Measurements from ENCODE around the gene FLOT1. TPM values are rescaled to one million over a fixed set of nuclear protein-coding genes. Genes with fewer than 3 reads are reported as not detected.
A peak's percentile ranks its signal among the peaks of the same experiment; 100 is the strongest.

FLOT1 gene
- total and polyA plus RNA-seq, 9 of the 15 experiments (the other 6 are each of a cell fraction or from before 2014, with no cell fraction given): 11.7 to 149 (median 118) TPM

DNA sequence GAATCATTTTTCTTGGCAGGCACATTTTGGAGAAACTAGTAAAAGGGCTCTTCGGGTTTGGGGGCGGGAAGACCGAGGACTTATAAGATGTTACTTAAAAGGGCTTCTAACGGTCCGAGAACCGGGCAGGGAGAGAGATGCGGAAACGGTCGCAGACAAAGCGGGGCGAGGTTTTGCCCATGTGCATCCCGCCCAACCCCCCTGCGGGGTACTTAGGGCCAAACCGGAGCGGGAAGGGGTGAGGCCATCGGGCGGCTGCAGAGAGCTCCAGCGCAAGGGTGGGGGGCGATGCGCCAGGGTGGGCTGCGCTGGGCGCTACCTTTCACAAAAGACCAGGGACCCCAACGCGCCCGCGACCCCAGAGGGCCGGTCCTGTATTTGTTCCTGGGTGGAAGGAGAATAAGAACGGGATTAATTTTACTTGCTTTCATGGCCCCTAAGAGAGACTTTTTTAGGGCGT is 21.7 kb downstream of the FLOT1 start (continued):
- no peak for TF ChIP-seq EP300 (IDR thresholded peaks at IDR 0.05; ENCODE audit: low read length)
- TF ChIP-seq TARDBP (IDR thresholded peaks at IDR 0.05): no peak
- TF ChIP-seq, protein P1, sequence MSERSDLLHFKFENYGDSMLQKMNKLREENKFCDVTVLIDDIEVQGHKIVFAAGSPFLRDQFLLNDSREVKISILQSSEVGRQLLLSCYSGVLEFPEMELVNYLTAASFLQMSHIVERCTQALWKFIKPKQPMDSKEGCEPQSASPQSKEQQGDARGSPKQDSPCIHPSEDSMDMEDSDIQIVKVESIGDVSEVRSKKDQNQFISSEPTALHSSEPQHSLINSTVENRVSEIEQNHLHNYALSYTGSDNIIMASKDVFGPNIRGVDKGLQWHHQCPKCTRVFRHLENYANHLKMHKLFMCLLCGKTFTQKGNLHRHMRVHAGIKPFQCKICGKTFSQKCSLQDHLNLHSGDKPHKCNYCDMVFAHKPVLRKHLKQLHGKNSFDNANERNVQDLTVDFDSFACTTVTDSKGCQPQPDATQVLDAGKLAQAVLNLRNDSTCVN (CRISPR knock-in tag; IDR thresholded peaks at IDR 0.05): peak; percentile 79; the same call in 1 of the 2 replicates
- TF ChIP-seq, protein P2, sequence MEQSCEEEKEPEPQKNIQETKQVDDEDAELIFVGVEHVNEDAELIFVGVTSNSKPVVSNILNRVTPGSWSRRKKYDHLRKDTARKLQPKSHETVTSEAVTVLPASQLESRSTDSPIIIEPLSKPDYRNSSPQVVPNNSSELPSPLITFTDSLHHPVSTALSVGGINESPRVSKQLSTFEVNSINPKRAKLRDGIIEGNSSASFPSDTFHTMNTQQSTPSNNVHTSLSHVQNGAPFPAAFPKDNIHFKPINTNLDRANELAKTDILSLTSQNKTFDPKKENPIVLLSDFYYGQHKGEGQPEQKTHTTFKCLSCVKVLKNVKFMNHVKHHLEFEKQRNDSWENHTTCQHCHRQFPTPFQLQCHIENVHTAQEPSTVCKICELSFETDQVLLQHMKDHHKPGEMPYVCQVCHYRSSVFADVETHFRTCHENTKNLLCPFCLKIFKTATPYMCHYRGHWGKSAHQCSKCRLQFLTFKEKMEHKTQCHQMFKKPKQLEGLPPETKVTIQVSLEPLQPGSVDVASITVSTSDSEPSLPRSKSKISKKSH (CRISPR knock-in tag; IDR thresholded peaks at IDR 0.05): no peak
- no peak for TF ChIP-seq POLR3G (IDR thresholded peaks at IDR 0.05; ENCODE audit: extremely low read depth, insufficient read length, insufficient replicate concordance)
- TF ChIP-seq MYNN (IDR thresholded peaks at IDR 0.05): no peak
- TF ChIP-seq MYNN (CRISPR knock-in tag; IDR thresholded peaks at IDR 0.05): no peak
- no peak for TF ChIP-seq HDGF (IDR thresholded peaks at IDR 0.05)
- TF ChIP-seq, protein P3, sequence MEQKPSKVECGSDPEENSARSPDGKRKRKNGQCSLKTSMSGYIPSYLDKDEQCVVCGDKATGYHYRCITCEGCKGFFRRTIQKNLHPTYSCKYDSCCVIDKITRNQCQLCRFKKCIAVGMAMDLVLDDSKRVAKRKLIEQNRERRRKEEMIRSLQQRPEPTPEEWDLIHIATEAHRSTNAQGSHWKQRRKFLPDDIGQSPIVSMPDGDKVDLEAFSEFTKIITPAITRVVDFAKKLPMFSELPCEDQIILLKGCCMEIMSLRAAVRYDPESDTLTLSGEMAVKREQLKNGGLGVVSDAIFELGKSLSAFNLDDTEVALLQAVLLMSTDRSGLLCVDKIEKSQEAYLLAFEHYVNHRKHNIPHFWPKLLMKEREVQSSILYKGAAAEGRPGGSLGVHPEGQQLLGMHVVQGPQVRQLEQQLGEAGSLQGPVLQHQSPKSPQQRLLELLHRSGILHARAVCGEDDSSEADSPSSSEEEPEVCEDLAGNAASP (IDR thresholded peaks at IDR 0.05): no peak
- no peak for TF ChIP-seq ZFP36 (IDR thresholded peaks at IDR 0.05; ENCODE audit: low read depth, low read length, partially characterized antibody)
- TF ChIP-seq, protein P4, sequence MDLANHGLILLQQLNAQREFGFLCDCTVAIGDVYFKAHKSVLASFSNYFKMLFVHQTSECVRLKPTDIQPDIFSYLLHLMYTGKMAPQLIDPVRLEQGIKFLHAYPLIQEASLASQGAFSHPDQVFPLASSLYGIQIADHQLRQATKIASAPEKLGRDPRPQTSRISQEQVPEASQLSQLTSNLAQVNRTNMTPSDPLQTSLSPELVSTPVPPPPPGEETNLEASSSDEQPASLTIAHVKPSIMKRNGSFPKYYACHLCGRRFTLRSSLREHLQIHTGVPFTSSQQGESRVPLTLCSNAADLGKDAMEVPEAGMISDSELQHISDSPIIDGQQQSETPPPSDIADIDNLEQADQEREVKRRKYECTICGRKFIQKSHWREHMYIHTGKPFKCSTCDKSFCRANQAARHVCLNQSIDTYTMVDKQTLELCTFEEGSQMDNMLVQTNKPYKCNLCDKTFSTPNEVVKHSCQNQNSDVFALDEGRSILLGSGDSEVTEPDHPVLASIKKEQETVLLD (IDR thresholded peaks at IDR 0.05): no peak
- TF ChIP-seq, protein P5, sequence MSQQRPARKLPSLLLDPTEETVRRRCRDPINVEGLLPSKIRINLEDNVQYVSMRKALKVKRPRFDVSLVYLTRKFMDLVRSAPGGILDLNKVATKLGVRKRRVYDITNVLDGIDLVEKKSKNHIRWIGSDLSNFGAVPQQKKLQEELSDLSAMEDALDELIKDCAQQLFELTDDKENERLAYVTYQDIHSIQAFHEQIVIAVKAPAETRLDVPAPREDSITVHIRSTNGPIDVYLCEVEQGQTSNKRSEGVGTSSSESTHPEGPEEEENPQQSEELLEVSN (IDR thresholded peaks at IDR 0.05; ENCODE audit: borderline replicate concordance in 1 of 2, extremely low read depth in 1 of 2, insufficient read depth in 1 of 2, insufficient read length in 1 of 2, low read depth in 1 of 2, low read length in 1 of 2, poor library complexity in 1 of 2, severe bottlenecking in 1 of 2): peak; percentile 46 to 83
- no peak for TF ChIP-seq LARP7 (IDR thresholded peaks at IDR 0.05)
- no peak for TF ChIP-seq FOXP1 (CRISPR knock-in tag; IDR thresholded peaks at IDR 0.05)
- no peak for TF ChIP-seq CREB1 (IDR thresholded peaks at IDR 0.05)
- TF ChIP-seq CREB1 (CRISPR knock-in tag; IDR thresholded peaks at IDR 0.05): no peak
- TF ChIP-seq PRPF4 (IDR thresholded peaks at IDR 0.05; ENCODE audit: insufficient read depth, low read depth, low read length, poor library complexity, severe bottlenecking): peak; percentile 16
- TF ChIP-seq, protein P6, sequence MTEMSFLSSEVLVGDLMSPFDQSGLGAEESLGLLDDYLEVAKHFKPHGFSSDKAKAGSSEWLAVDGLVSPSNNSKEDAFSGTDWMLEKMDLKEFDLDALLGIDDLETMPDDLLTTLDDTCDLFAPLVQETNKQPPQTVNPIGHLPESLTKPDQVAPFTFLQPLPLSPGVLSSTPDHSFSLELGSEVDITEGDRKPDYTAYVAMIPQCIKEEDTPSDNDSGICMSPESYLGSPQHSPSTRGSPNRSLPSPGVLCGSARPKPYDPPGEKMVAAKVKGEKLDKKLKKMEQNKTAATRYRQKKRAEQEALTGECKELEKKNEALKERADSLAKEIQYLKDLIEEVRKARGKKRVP (CRISPR knock-in tag; IDR thresholded peaks at IDR 0.05): 0 out of 2 replicates have a peak, but pooled peaks have one; percentile 40
- no peak for TF ChIP-seq RFX5 (IDR thresholded peaks at IDR 0.05; ENCODE audit: low read depth, low read length)
- no peak for TF ChIP-seq ZNF436 (CRISPR knock-in tag; IDR thresholded peaks at IDR 0.05)
- TF ChIP-seq ZNF445 (CRISPR knock-in tag; IDR thresholded peaks at IDR 0.05; ENCODE audit: low read depth): peak; percentile 71; the same call in 1 of the 2 replicates
- TF ChIP-seq MCM3 (IDR thresholded peaks at IDR 0.05): no peak
- peak; percentile 86 for TF ChIP-seq RBFOX2 (IDR thresholded peaks at IDR 0.05; ENCODE audit: low read depth, low read length)
- TF ChIP-seq ZNF766 (CRISPR knock-in tag; conservative IDR thresholded peaks at IDR 0.05): 0 out of 2 replicates have a peak, but pooled peaks have one; percentile 21
